ENCODE data around the gene TMEM131. TPM values are rescaled to one million over a fixed set of nuclear protein-coding genes. Genes with fewer than 3 reads are reported as not detected.

Gene TMEM131
- total and polyA plus RNA-seq, 2 experiments from 2014 or later: 9.2 to 22.7 TPM

DNA sequence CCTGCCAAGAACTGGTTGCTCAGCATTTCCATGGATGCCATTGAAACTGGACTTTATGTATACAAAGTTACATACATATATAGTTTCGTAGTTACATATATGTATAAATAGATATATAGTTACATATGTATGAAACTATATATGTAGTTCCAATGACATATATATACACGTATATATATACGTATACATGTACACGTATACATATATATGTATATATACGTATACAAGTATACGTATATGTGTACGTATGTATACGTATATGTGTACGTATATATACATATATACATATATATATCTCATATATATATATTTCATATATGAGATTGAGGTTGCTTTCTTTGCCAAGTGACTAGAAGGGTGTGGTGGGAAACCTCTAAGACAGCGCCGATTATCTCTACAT, 10.6 kb upstream of the TMEM131 start (continued):
- TF ChIP-seq ZNF114 (CRISPR knock-in tag; IDR thresholded peaks at IDR 0.05): no peak

DNA sequence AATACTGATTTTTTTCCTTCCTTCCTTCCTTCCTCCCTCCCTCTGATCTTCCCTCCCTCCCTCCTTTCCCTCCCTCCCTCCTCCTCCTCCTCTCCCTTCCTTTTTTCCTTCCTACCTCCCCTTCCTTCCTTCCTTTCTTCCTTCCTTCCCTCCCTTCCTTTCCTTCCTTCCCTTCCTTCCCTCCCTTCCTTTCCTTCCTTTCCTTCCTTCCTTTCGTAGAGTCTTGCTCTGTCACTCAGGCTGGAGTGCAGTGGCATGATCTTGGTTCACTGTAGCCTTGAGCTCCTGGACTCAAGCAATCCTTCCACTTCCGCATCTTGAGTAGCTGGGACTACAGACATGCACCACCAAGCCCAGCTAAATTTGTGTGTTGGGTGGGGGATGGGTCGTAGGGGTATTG, 8.9 kb upstream of the TMEM131 start:
- peaks cover 3% of the 10 kb centered on the region for H3K27me3 Mint-ChIP-seq (ENCODE audit: insufficient read depth, low read depth, poor library complexity)
- TF ChIP-seq, protein P1, sequence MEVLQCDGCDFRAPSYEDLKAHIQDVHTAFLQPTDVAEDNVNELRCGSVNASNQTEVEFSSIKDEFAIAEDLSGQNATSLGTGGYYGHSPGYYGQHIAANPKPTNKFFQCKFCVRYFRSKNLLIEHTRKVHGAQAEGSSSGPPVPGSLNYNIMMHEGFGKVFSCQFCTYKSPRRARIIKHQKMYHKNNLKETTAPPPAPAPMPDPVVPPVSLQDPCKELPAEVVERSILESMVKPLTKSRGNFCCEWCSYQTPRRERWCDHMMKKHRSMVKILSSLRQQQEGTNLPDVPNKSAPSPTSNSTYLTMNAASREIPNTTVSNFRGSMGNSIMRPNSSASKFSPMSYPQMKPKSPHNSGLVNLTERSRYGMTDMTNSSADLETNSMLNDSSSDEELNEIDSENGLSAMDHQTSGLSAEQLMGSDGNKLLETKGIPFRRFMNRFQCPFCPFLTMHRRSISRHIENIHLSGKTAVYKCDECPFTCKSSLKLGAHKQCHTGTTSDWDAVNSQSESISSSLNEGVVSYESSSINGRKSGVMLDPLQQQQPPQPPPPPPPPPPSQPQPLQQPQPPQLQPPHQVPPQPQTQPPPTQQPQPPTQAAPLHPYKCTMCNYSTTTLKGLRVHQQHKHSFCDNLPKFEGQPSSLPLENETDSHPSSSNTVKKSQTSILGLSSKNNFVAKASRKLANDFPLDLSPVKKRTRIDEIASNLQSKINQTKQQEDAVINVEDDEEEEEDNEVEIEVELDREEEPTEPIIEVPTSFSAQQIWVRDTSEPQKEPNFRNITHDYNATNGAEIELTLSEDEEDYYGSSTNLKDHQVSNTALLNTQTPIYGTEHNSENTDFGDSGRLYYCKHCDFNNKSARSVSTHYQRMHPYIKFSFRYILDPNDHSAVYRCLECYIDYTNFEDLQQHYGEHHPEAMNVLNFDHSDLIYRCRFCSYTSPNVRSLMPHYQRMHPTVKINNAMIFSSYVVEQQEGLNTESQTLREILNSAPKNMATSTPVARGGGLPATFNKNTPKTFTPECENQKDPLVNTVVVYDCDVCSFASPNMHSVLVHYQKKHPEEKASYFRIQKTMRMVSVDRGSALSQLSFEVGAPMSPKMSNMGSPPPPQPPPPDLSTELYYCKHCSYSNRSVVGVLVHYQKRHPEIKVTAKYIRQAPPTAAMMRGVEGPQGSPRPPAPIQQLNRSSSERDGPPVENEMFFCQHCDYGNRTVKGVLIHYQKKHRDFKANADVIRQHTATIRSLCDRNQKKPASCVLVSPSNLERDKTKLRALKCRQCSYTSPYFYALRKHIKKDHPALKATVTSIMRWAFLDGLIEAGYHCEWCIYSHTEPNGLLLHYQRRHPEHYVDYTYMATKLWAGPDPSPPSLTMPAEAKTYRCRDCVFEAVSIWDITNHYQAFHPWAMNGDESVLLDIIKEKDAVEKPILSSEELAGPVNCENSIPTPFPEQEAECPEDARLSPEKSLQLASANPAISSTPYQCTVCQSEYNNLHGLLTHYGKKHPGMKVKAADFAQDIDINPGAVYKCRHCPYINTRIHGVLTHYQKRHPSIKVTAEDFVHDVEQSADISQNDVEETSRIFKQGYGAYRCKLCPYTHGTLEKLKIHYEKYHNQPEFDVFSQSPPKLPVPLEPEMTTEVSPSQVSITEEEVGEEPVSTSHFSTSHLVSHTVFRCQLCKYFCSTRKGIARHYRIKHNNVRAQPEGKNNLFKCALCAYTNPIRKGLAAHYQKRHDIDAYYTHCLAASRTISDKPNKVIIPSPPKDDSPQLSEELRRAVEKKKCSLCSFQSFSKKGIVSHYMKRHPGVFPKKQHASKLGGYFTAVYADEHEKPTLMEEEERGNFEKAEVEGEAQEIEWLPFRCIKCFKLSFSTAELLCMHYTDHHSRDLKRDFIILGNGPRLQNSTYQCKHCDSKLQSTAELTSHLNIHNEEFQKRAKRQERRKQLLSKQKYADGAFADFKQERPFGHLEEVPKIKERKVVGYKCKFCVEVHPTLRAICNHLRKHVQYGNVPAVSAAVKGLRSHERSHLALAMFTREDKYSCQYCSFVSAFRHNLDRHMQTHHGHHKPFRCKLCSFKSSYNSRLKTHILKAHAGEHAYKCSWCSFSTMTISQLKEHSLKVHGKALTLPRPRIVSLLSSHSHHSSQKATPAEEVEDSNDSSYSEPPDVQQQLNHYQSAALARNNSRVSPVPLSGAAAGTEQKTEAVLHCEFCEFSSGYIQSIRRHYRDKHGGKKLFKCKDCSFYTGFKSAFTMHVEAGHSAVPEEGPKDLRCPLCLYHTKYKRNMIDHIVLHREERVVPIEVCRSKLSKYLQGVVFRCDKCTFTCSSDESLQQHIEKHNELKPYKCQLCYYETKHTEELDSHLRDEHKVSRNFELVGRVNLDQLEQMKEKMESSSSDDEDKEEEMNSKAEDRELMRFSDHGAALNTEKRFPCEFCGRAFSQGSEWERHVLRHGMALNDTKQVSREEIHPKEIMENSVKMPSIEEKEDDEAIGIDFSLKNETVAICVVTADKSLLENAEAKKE (CRISPR knock-in tag; IDR thresholded peaks at IDR 0.05): no peak
- no peak for TF ChIP-seq POLR2AphosphoS5 (IDR thresholded peaks at IDR 0.05; ENCODE audit: low read depth)
- TF ChIP-seq STAT1 (IDR thresholded peaks at IDR 0.05; ENCODE audit: unreplicated experiment): no peak
- TF ChIP-seq ZNF331 (CRISPR knock-in tag; IDR thresholded peaks at IDR 0.05; ENCODE audit: low read depth): no peak
- TF ChIP-seq CTCF (conservative IDR thresholded peaks at IDR 0.05; ENCODE audit: low read depth in 2 of 2): no peak
- no peak for TF ChIP-seq NANOG (IDR thresholded peaks at IDR 0.05; ENCODE audit: borderline replicate concordance)
- no peak for TF ChIP-seq EZH2 (IDR thresholded peaks at IDR 0.05; ENCODE audit: low read depth, unreplicated experiment)
- TF ChIP-seq EZH2phosphoT487 (IDR thresholded peaks at IDR 0.05; ENCODE audit: unreplicated experiment): no peak
- no peak for TF ChIP-seq CREB1 (CRISPR knock-in tag; IDR thresholded peaks at IDR 0.05; ENCODE audit: low read depth)
- no peak for TF ChIP-seq ZNF114 (CRISPR knock-in tag; IDR thresholded peaks at IDR 0.05)
- TF ChIP-seq ETS1 (IDR thresholded peaks at IDR 0.05): no peak
- TF ChIP-seq JUNB (IDR thresholded peaks at IDR 0.05; ENCODE audit: unreplicated experiment): no peak
- TF ChIP-seq, protein P2, sequence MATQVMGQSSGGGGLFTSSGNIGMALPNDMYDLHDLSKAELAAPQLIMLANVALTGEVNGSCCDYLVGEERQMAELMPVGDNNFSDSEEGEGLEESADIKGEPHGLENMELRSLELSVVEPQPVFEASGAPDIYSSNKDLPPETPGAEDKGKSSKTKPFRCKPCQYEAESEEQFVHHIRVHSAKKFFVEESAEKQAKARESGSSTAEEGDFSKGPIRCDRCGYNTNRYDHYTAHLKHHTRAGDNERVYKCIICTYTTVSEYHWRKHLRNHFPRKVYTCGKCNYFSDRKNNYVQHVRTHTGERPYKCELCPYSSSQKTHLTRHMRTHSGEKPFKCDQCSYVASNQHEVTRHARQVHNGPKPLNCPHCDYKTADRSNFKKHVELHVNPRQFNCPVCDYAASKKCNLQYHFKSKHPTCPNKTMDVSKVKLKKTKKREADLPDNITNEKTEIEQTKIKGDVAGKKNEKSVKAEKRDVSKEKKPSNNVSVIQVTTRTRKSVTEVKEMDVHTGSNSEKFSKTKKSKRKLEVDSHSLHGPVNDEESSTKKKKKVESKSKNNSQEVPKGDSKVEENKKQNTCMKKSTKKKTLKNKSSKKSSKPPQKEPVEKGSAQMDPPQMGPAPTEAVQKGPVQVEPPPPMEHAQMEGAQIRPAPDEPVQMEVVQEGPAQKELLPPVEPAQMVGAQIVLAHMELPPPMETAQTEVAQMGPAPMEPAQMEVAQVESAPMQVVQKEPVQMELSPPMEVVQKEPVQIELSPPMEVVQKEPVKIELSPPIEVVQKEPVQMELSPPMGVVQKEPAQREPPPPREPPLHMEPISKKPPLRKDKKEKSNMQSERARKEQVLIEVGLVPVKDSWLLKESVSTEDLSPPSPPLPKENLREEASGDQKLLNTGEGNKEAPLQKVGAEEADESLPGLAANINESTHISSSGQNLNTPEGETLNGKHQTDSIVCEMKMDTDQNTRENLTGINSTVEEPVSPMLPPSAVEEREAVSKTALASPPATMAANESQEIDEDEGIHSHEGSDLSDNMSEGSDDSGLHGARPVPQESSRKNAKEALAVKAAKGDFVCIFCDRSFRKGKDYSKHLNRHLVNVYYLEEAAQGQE (IDR thresholded peaks at IDR 0.05; ENCODE audit: unreplicated experiment): no peak
- H2AFZ ChIP-seq: 0 out of 2 replicates have a peak overlapping the region, but pooled peaks have one; percentile 38
- no peaks in the 10 kb centered on the region for H3K36me3 ChIP-seq (ENCODE audit: insufficient read depth)
- H3K27ac ChIP-seq (ENCODE audit: low read depth): no peak overlapping the region
- H3K4me1 Mint-ChIP-seq: no peaks in the 10 kb centered on the region
- no peaks in the 10 kb centered on the region for H3K36me3 Mint-ChIP-seq (ENCODE audit: low read depth)
- H4K20me1 ChIP-seq (replicated peaks; ENCODE audit: insufficient read depth): no peaks in the 10 kb centered on the region
- no peak overlapping the region for H3K4me3 Mint-ChIP-seq
- DNase-seq (ENCODE audit: low spot score) (no peak), ATAC-seq (no peak)
- H3K9me2 ChIP-seq (ENCODE audit: insufficient read depth): no peaks in the 10 kb centered on the region
- H3K27ac Mint-ChIP-seq: no peak overlapping the region
- H3K4me3 ChIP-seq: no peak overlapping the region
- no peaks in the 10 kb centered on the region for H3F3A ChIP-seq (replicated peaks; ENCODE audit: low read depth)
- H3K4me2 ChIP-seq: no peak overlapping the region
- H3K79me2 ChIP-seq (replicated peaks; ENCODE audit: insufficient read depth): no peaks in the 10 kb centered on the region
- no peaks in the 10 kb centered on the region for H3K4me1 ChIP-seq (ENCODE audit: insufficient read depth)
- H3K9me3 Mint-ChIP-seq: no peaks in the 10 kb centered on the region
- no peaks in the 10 kb centered on the region for H3K27me3 ChIP-seq (ENCODE audit: insufficient read depth)
